HepG2 (cell line): ENCODE data around the gene CAT. TPM values are rescaled to one million over a fixed set of nuclear protein-coding genes. Genes with fewer than 3 reads are reported as not detected.

Source experiments
- ATAC-seq: fragments of 200-7000 bp; cut with Tn5 transposase; 3 replicates; pipeline ENCODE4 v1.9.1; 2020; ENCODE audit warnings: mild to moderate bottlenecking, moderate library complexity
- BruUV-seq: library from RNA; stranded (reverse); fragments of 400-500 nt; replicated peaks from 2 replicates; lab custom pipeline; 2021; lab: Mats Ljungman, UMichigan
- CTCF ChIA-PET: fragments of 300-600 bp; formaldehyde crosslinking; extraction: SDS; loops from one replicate; lab custom pipeline; 2021; ENCODE audit warnings: low total read pairs, inconsistent platforms, low intra/inter-chr PET ratio; lab: Yijun Ruan, JAX
- POLR2A ChIA-PET: fragments of 350-600 bp; sonication (Branson Sonifier 250); formaldehyde crosslinking; loops from one replicate; lab custom pipeline; 2020; ENCODE audit warnings: antibody characterized with exemption, inconsistent platforms; lab: Yijun Ruan, JAX
- DNase-seq: peaks from one replicate; pipeline ENCODE4 v3.0.0-alpha.2; 2015; ENCODE audit warnings: low spot score
- FAIRE-seq: peaks from 3 replicates; lab custom pipeline; 2011; peaks lifted over from hg19 to GRCh38; lab: Jason Lieb, UNC
- H2AFZ ChIP-seq: one replicate; pipeline ENCODE4 v1.6.1; 2011; ENCODE audit warnings: low read length, inconsistent platforms
- H3K27ac ChIP-seq: fragments of 300-600 bp; 3 replicates; pipeline ENCODE4 v1.8.0; 2011; ENCODE audit warnings: mixed run types, mild to moderate bottlenecking, mixed read lengths, low read length, inconsistent platforms; ENCODE audit not compliant: insufficient read depth; ENCODE audit errors: extremely low read length
- H3K27me3 ChIP-seq, 2 experiments: fragments of 200-600 bp in 1 of 2; 2 replicates in 1 of 2; 3 replicates in 1 of 2; pipeline versions ENCODE4 v1.6.0 to v1.8.0; 2011; ENCODE audit warnings: low read length in 2 of 2, mild to moderate bottlenecking in 2 of 2, moderate library complexity in 2 of 2, inconsistent platforms in 1 of 2; ENCODE audit not compliant: insufficient read depth in 2 of 2, control insufficient read depth in 1 of 2
- H3K36me3 ChIP-seq, 2 experiments: fragments of 200-600 bp in 1 of 2; replicated peaks in 1 of 2; 2 replicates in 1 of 2; 3 replicates in 1 of 2; pipeline versions ENCODE4 v1.5.1 to v1.8.0; 2011; ENCODE audit warnings: low read length in 2 of 2, inconsistent platforms in 1 of 2; ENCODE audit not compliant: insufficient read depth in 2 of 2, control insufficient read depth in 1 of 2
- H3K4me1 ChIP-seq: 2 replicates; pipeline ENCODE4 v1.5.1; 2012; ENCODE audit warnings: low read length, inconsistent platforms; ENCODE audit not compliant: insufficient read depth
- H3K4me2 ChIP-seq: 2 replicates; pipeline ENCODE4 v1.6.0; 2011; ENCODE audit warnings: low read depth, low read length, inconsistent platforms
- H3K4me3 ChIP-seq, 3 experiments: fragments of 200-600 bp in 1 of 3; sonication (generic), shearing (Covaris generic) in 1 of 3; replicated peaks in 1 of 3; 2 replicates each; pipeline ENCODE4 v1.5.1; 2011 to 2016; ENCODE audit warnings: low read length in 3 of 3, inconsistent platforms in 2 of 3, low read depth in 2 of 3, mild to moderate bottlenecking in 2 of 3, control low read depth in 1 of 3, mixed read lengths in 1 of 3; ENCODE audit not compliant: insufficient read depth in 1 of 3
- H3K79me2 ChIP-seq: one replicate; pipeline ENCODE4 v1.6.1; 2011; ENCODE audit warnings: low read length, inconsistent platforms; ENCODE audit not compliant: insufficient read depth
- H3K9ac ChIP-seq: 2 replicates; pipeline ENCODE4 v1.6.0; 2011; ENCODE audit warnings: mild to moderate bottlenecking, low read depth, low read length, inconsistent platforms; ENCODE audit not compliant: insufficient read depth
- H3K9me3 ChIP-seq: 2 replicates; pipeline ENCODE4 v1.5.1; 2012; ENCODE audit warnings: mild to moderate bottlenecking, low read length
- H4K20me1 ChIP-seq: 2 replicates; pipeline ENCODE4 v1.6.0; 2011; ENCODE audit warnings: inconsistent platforms, mild to moderate bottlenecking, low read length, moderate library complexity; ENCODE audit not compliant: insufficient read depth
- SKI ChIP-seq: fragments of 450-650 bp; IDR thresholded peaks from one replicate; pipeline ENCODE4 v1.6.1; 2018; ENCODE audit warnings: mild to moderate bottlenecking; ENCODE audit not compliant: partially characterized antibody
- SMC3 ChIP-seq: IDR thresholded peaks from 2 replicates; pipeline ENCODE4 v1.6.1; 2011; ENCODE audit warnings: low read length, improper control_type of control experiment
- TRIM24 ChIP-seq: sonication (generic); formaldehyde crosslinking; IDR thresholded peaks from 2 replicates; pipeline ENCODE4 v1.8.0; 2022; ENCODE audit warnings: mild to moderate bottlenecking, missing genetic modification reagents
- ZNF143 ChIP-seq: sonication (generic); formaldehyde crosslinking; IDR thresholded peaks from 2 replicates; pipeline ENCODE4 v1.4.0; 2020; ENCODE audit warnings: missing genetic modification reagents
- ZNF207 ChIP-seq: fragments of 450-650 bp; IDR thresholded peaks from 2 replicates; pipeline ENCODE4 v1.6.1; 2016; ENCODE audit warnings: antibody characterized with exemption, borderline replicate concordance
- WGBS: methylation state at CpG from one replicate; pipeline ENCODE4 v1.1.6; 2017; ENCODE audit warnings: low lambda C conversion rate; 5-methylcytosine and 5-hydroxymethylcytosine counted together
- in situ Hi-C: cut with HindIII; loops from 2 replicates; pipeline ENCODE4 v1.10.0; 2017; ENCODE audit warnings: low pct_unique_long_range_greater_than_20kb; ENCODE audit not compliant: extremely low pct_ligation_motif_present
- intact Hi-C: fragments of 100-400 bp; cut with micrococcal nuclease; formaldehyde crosslinking; loops from one replicate; pipeline ENCODE4 v1.10.0; 2022; ENCODE audit not compliant: unreplicated experiment
- polyA plus RNA-seq, 8 experiments: library from polyadenylated mRNA; depleted of rRNA in 3 of 8; stranded (reverse) in 7 of 8; unstranded in 1 of 8; fragments of >200 nt; fragmentation: Illumina TruSeq in 4 of 8; extraction: Trizol in 4 of 8; gene quantifications; 2 replicates each; pipeline versions ENCODE4 v1.2.1 to v1.2.3, GENCODE V29; 2011 to 2016; ENCODE audit warnings: low read depth in 4 of 8, missing spikeins in 1 of 8, mixed read lengths in 1 of 8; ENCODE audit not compliant: insufficient read depth in 1 of 8
- total RNA-seq, 5 experiments: library from RNA; depleted of rRNA; stranded (reverse); fragments of >200 nt; fragmentation: Illumina TruSeq; extraction: Trizol; gene quantifications; 2 replicates each; pipeline ENCODE4 v1.2.3, GENCODE V29; 2016; ENCODE audit warnings: low read depth in 1 of 5
- TF ChIP-seq, protein P1 (sequence below), 2 experiments: IDR thresholded peaks; 2 replicates each; pipeline ENCODE4 v1.6.1; 2011 to 2012; ENCODE audit warnings: low read length in 2 of 2, borderline replicate concordance in 1 of 2, low read depth in 1 of 2, mild to moderate bottlenecking in 1 of 2, moderate library complexity in 1 of 2
- TF ChIP-seq, protein P2 (sequence below): fragments of 450-650 bp; IDR thresholded peaks from 2 replicates; pipeline ENCODE4 v1.6.1; 2016
- TF ChIP-seq, protein P3 (sequence below): sonication (generic); formaldehyde crosslinking; IDR thresholded peaks from 2 replicates; pipeline ENCODE4 v1.8.1; 2023; ENCODE audit warnings: mild to moderate bottlenecking, inconsistent platforms, moderate library complexity, missing genetic modification reagents, borderline replicate concordance
- TF ChIP-seq, protein P4 (sequence below): sonication (generic); formaldehyde crosslinking; conservative IDR thresholded peaks from 2 replicates; pipeline ENCODE4 v1.8.0; 2022; ENCODE audit warnings: mild to moderate bottlenecking, moderate library complexity, missing genetic modification reagents

CAT gene
- total and polyA plus RNA-seq, 2 of the 13 experiments (the other 11 are each of a cell fraction or from before 2014, with no cell fraction given): 107 to 136 TPM

- CTCF ChIA-PET: no interaction called here
- Histone ChIP-seq H2AFZ (no peak overlapping the region), H3K27me3 (no peaks in the 10 kb centered on the region; a peak in 1 of 5 replicates), H3K27ac (no peak overlapping the region), H3K9me3 (no peaks in the 10 kb centered on the region), H3K9ac (no peak overlapping the region), H3K4me1 (0 out of 2 replicates have a peak, but pooled peaks cover under 1% of the 10 kb centered on the region), H3K79me2 (no peaks in the 10 kb centered on the region), H4K20me1 (no peaks in the 10 kb centered on the region), H3K4me3 (no peak overlapping the region), H3K36me3 (no peaks in the 10 kb centered on the region), H3K4me2 (no peak overlapping the region)
- FAIRE-seq (no peak), ATAC-seq (no peak), DNase-seq (no peak)
- TF ChIP-seq SKI (no peak), ZNF143 (no peak), ZNF207 (no peak), SMC3 (no peak), TRIM24 (no peak)
- TF ChIP-seq, protein P1, sequence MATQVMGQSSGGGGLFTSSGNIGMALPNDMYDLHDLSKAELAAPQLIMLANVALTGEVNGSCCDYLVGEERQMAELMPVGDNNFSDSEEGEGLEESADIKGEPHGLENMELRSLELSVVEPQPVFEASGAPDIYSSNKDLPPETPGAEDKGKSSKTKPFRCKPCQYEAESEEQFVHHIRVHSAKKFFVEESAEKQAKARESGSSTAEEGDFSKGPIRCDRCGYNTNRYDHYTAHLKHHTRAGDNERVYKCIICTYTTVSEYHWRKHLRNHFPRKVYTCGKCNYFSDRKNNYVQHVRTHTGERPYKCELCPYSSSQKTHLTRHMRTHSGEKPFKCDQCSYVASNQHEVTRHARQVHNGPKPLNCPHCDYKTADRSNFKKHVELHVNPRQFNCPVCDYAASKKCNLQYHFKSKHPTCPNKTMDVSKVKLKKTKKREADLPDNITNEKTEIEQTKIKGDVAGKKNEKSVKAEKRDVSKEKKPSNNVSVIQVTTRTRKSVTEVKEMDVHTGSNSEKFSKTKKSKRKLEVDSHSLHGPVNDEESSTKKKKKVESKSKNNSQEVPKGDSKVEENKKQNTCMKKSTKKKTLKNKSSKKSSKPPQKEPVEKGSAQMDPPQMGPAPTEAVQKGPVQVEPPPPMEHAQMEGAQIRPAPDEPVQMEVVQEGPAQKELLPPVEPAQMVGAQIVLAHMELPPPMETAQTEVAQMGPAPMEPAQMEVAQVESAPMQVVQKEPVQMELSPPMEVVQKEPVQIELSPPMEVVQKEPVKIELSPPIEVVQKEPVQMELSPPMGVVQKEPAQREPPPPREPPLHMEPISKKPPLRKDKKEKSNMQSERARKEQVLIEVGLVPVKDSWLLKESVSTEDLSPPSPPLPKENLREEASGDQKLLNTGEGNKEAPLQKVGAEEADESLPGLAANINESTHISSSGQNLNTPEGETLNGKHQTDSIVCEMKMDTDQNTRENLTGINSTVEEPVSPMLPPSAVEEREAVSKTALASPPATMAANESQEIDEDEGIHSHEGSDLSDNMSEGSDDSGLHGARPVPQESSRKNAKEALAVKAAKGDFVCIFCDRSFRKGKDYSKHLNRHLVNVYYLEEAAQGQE (IDR thresholded peaks at IDR 0.05; ENCODE audit: borderline replicate concordance in 1 of 2, low read depth in 1 of 2, low read length in 2 of 2): no peak
- TF ChIP-seq, protein P2, sequence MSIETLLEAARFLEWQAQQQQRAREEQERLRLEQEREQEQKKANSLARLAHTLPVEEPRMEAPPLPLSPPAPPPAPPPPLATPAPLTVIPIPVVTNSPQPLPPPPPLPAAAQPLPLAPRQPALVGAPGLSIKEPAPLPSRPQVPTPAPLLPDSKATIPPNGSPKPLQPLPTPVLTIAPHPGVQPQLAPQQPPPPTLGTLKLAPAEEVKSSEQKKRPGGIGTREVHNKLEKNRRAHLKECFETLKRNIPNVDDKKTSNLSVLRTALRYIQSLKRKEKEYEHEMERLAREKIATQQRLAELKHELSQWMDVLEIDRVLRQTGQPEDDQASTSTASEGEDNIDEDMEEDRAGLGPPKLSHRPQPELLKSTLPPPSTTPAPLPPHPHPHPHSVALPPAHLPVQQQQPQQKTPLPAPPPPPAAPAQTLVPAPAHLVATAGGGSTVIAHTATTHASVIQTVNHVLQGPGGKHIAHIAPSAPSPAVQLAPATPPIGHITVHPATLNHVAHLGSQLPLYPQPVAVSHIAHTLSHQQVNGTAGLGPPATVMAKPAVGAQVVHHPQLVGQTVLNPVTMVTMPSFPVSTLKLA: no peak
- TF ChIP-seq, protein P3, sequence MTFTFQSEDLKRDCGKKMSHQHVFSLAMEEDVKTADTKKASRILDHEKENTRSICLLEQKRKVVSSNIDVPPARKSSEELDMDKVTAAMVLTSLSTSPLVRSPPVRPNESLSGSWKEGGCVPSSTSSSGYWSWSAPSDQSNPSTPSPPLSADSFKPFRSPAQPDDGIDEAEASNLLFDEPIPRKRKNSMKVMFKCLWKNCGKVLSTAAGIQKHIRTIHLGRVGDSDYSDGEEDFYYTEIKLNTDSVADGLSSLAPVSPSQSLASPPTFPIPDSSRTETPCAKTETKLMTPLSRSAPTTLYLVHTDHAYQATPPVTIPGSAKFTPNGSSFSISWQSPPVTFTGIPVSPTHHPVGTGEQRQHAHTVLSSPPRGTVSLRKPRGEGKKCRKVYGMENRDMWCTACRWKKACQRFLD (CRISPR knock-in tag): no peak
- TF ChIP-seq, protein P4, sequence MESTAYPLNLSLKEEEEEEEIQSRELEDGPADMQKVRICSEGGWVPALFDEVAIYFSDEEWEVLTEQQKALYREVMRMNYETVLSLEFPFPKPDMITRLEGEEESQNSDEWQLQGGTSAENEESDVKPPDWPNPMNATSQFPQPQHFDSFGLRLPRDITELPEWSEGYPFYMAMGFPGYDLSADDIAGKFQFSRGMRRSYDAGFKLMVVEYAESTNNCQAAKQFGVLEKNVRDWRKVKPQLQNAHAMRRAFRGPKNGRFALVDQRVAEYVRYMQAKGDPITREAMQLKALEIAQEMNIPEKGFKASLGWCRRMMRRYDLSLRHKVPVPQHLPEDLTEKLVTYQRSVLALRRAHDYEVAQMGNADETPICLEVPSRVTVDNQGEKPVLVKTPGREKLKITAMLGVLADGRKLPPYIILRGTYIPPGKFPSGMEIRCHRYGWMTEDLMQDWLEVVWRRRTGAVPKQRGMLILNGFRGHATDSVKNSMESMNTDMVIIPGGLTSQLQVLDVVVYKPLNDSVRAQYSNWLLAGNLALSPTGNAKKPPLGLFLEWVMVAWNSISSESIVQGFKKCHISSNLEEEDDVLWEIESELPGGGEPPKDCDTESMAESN: no peak
- in situ Hi-C loops: loop anchor here (25.0 kb wide), 1 partner anchor 500 kb away; no protein-coding TSS in a partner anchor
- 67% methylated on average over 7 of the region's 7 CpGs for WGBS
- no TSS peak for BruUV-seq
- POLR2A ChIA-PET: no interaction called here
- intact Hi-C loops: no loop called here
Measured at GRCh38 chr11:34487430-34487829, 48.7 kb downstream of the CAT start.
